Measurements from ENCODE around the gene UBE4B.
"Not testable (repeated sequence)": the region's sequence is repeated elsewhere in the genome, so short reads cannot be mapped to it uniquely, and the experiment has no call there.

Gene UBE4B

GRCh38 chr1:10216090-10216749 lies 183.5 kb downstream of the UBE4B start:
- H3K4me3 ChIP-seq (ENCODE audit: low read depth, low read length) = no peak overlapping the region
- TF ChIP-seq CTCF (conservative IDR thresholded peaks at IDR 0.05; ENCODE audit: low read depth, low read length) = no peak
- DNase-seq (ENCODE audit: low read depth) = no peak

DNA sequence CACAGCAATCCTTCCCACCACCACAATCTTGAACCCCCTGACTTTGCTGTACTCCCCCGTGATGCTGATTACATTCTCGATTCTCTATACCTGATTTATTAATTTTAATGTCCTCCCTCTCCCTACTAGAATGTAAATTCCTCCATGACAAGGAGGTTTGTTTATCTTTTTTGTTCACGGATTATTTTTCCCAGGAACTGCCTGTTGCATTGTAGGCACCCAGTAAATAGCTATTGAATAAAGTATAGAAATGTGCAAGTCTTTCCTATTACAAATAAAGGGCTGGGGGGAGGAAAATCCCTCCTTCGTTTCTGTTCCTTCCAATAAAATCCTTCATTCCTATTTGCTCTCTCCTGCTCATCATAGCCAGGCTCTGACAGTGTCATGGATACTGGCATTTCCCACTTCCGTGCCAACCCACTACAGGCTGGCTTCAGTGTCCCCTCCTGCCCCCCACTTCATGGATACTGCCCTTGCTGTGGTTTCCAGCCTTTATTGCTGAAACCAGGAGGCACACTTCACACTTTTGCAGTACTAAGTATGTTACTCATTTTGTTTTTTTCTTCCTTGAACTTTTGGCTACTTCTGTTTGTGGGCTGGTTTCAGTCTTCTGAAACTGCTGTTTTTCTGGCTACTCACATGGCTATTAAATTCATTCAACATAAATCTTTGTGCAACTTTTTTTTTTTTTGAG lies 185.1 kb downstream of the UBE4B start:
- no peak for TF ChIP-seq CTCF (conservative IDR thresholded peaks at IDR 0.05; ENCODE audit: low read depth, low read length)
- no peak overlapping the region for H3K4me3 ChIP-seq (ENCODE audit: low read depth, low read length)
- DNase-seq (ENCODE audit: low read depth) = peak; percentile 52

DNA sequence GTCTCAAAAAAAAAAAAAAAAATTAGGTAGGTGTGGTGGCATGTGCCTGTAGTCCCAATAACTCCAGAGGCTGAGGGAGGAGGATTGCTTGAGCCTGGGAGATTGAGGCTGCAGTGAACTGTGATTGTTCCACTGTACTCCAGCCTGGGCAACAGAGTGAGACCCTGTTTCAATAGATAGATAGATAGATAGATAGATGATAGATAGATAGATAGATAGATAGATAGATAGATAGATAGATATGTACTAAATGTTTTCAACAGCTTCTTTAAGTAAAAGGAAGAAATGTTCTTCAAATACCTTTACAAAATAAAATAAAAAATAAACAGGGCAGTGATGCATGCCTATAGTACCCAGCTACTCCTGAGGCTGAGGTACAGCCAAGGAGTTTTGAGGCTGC lies 187.4 kb downstream of the UBE4B start:
- no peak for DNase-seq (ENCODE audit: low read depth)
- no peak for TF ChIP-seq CTCF (conservative IDR thresholded peaks at IDR 0.05; ENCODE audit: low read depth, low read length)
- no peak overlapping the region for H3K4me3 ChIP-seq (ENCODE audit: low read depth, low read length)

- not testable (repeated sequence) for DNase-seq (ENCODE audit: low read depth); H3K4me3 ChIP-seq (ENCODE audit: low read depth, low read length)
These were observed 187.9 kb downstream of the UBE4B start for GRCh38 chr1:10220657-10221056.

- DNase-seq (ENCODE audit: low read depth) = peak; percentile 31
These were observed 192.8 kb downstream of the UBE4B start for GRCh38 chr1:10225573-10225972.

GRCh38 chr1:10228528-10228927 lies 195.8 kb downstream of the UBE4B start:
- DNase-seq (ENCODE audit: low read depth) = peak; percentile 12
- no peak for TF ChIP-seq CTCF (conservative IDR thresholded peaks at IDR 0.05; ENCODE audit: low read depth, low read length)
- H3K4me3 ChIP-seq (ENCODE audit: low read depth, low read length) = no peak overlapping the region

More at GRCh38 chr1:10225573-10225972, 192.8 kb downstream of the UBE4B start:
- H3K4me3 ChIP-seq (ENCODE audit: low read depth, low read length) = no peak overlapping the region
- no peak for TF ChIP-seq CTCF (conservative IDR thresholded peaks at IDR 0.05; ENCODE audit: low read depth, low read length)

DNA sequence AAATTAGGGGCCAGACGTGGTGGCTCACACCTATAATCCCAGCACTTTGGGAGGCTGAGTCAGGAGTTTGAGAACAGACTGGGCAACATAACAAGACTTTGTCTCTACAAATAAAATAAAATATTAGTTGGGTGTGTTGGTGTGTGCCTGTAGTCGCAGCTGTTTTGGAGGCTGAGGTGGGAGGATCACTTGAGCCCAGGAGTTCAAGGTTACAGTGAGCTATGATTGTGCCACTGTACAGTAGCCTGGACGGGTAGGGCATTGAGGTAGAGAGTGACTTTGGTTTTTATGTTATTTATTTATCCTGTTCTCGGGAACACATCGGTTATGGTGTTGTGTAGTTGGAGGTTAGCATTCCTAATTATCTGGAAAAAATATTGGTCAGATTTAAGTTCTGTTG lies 197.1 kb downstream of the UBE4B start:
- H3K4me3 ChIP-seq (ENCODE audit: low read depth, low read length) = no peak overlapping the region
- DNase-seq (ENCODE audit: low read depth) = no peak
- TF ChIP-seq CTCF (conservative IDR thresholded peaks at IDR 0.05; ENCODE audit: low read depth, low read length) = no peak
